Middle frontal gyrus (tissue), 1 donor: ENCODE results near the gene PRUNE2.

ENCODE experiments used
- DNase-seq: peaks from one replicate; pipeline ENCODE4 v3.0.0-alpha.2; 2015; ENCODE audit warnings: low spot score; ENCODE audit errors: extremely low spot score

The PRUNE2 gene

GRCh38 chr9:76658510-76659231 is 247.2 kb downstream of the PRUNE2 start:
- DNase-seq, result no peak

GRCh38 chr9:76657265-76657664 is 248.6 kb downstream of the PRUNE2 start:
- no peak for DNase-seq

- no peak for DNase-seq
Measured at GRCh38 chr9:76655971-76656370, 249.9 kb downstream of the PRUNE2 start.

GRCh38 chr9:76655121-76655541 is 250.8 kb downstream of the PRUNE2 start:
- DNase-seq, result peak; percentile 50

GRCh38 chr9:76654575-76654974 is 251.3 kb downstream of the PRUNE2 start:
- DNase-seq, result no peak

GRCh38 chr9:76654051-76654461 is 251.9 kb downstream of the PRUNE2 start:
- DNase-seq, result no peak

- DNase-seq, result no peak
Measured at GRCh38 chr9:76652894-76653293, 253.0 kb downstream of the PRUNE2 start.

GRCh38 chr9:76651119-76651705 is 254.7 kb downstream of the PRUNE2 start:
- no peak for DNase-seq

- no peak for DNase-seq
Measured at GRCh38 chr9:76650692-76651091, 255.2 kb downstream of the PRUNE2 start.

- no peak for DNase-seq
Measured at GRCh38 chr9:76649894-76650293, 256.0 kb downstream of the PRUNE2 start.

GRCh38 chr9:76646249-76646648 is 259.7 kb downstream of the PRUNE2 start:
- DNase-seq, result no peak

GRCh38 chr9:76644647-76645250 is 261.2 kb downstream of the PRUNE2 start:
- no peak for DNase-seq

- no peak for DNase-seq
Measured at GRCh38 chr9:76644171-76644570, 261.7 kb downstream of the PRUNE2 start.

GRCh38 chr9:76643399-76644117 is 262.4 kb downstream of the PRUNE2 start:
- no peak for DNase-seq

GRCh38 chr9:76642701-76643209 is 263.2 kb downstream of the PRUNE2 start:
- no peak for DNase-seq

- no peak for DNase-seq
Measured at GRCh38 chr9:76642074-76642473, 263.8 kb downstream of the PRUNE2 start.

GRCh38 chr9:76638001-76638400 is 267.9 kb downstream of the PRUNE2 start:
- no peak for DNase-seq

- DNase-seq, result no peak
Measured at GRCh38 chr9:76637416-76637815, 268.5 kb downstream of the PRUNE2 start.

- DNase-seq, result no peak
Measured at GRCh38 chr9:76634356-76635054, 271.4 kb downstream of the PRUNE2 start.

GRCh38 chr9:76630916-76631315 is 275.0 kb downstream of the PRUNE2 start:
- DNase-seq, result no peak
